HEK293 (cell line): ENCODE measurements around the gene RPS10.

Experiments used
- CTCF ChIA-PET: fragments of 350-600 bp; formaldehyde crosslinking; extraction: SDS; loops from one replicate; lab custom pipeline; 2021; ENCODE audit warnings: antibody characterized with exemption; lab: Yijun Ruan, JAX
- POLR2A ChIA-PET: fragments of 300-600 bp; formaldehyde crosslinking; extraction: SDS; loops from one replicate; lab custom pipeline; 2020; ENCODE audit warnings: antibody characterized with exemption, inconsistent platforms; lab: Yijun Ruan, JAX
- H3K27ac ChIP-seq: fragments of 200-500 bp; sonication (Bioruptor generic); 2 replicates; pipeline ENCODE4 v1.5.1; 2014; ENCODE audit warnings: low read depth, low read length, control low read depth, inconsistent platforms; ENCODE audit errors: extremely low read depth
- H3K36me3 ChIP-seq, 2 experiments: fragments of 200-500 bp in 1 of 2; sonication (Bioruptor generic) in 1 of 2; 1 replicate in 1 of 2; 2 replicates in 1 of 2; pipeline ENCODE4 v1.5.1; 2014 to 2017; ENCODE audit warnings: inconsistent platforms in 2 of 2, low read length in 2 of 2; ENCODE audit not compliant: control insufficient read depth in 2 of 2, insufficient read depth in 1 of 2
- H3K4me1 ChIP-seq: fragments of 200-500 bp; sonication (Bioruptor generic); 2 replicates; pipeline ENCODE4 v1.5.1; 2014; ENCODE audit warnings: mild to moderate bottlenecking, low read length, inconsistent platforms; ENCODE audit not compliant: control insufficient read depth, insufficient read depth
- H3K4me3 ChIP-seq: 2 replicates; pipeline ENCODE4 v1.5.1; 2011; ENCODE audit warnings: low read depth, mild to moderate bottlenecking, control low read depth, low read length, moderate library complexity
- H3K9me3 ChIP-seq: fragments of 200-500 bp; sonication (Bioruptor generic); 2 replicates; pipeline ENCODE4 v1.5.1; 2014; ENCODE audit warnings: low read depth, low read length, inconsistent platforms; ENCODE audit not compliant: control insufficient read depth, insufficient read depth
- EGR2 ChIP-seq: fragments of 450-650 bp; formaldehyde crosslinking; IDR thresholded peaks from 2 replicates; pipeline ENCODE4 v1.5.1; 2016; ENCODE audit warnings: low read depth, missing biosample characterization, missing genetic modification characterization
- FEZF1 ChIP-seq: fragments of 450-650 bp; formaldehyde crosslinking; IDR thresholded peaks from 2 replicates; pipeline ENCODE4 v1.5.1; 2016; ENCODE audit warnings: missing biosample characterization, missing genetic modification characterization
- GLIS1 ChIP-seq: fragments of 450-650 bp; formaldehyde crosslinking; IDR thresholded peaks from 2 replicates; pipeline ENCODE4 v1.5.1; 2016; ENCODE audit warnings: missing biosample characterization, missing genetic modification characterization
- IKZF3 ChIP-seq: fragments of 450-650 bp; IDR thresholded peaks from 2 replicates; pipeline ENCODE4 v1.5.0; 2018; ENCODE audit warnings: missing biosample characterization, mild to moderate bottlenecking, missing genetic modification characterization, moderate library complexity
- KLF1 ChIP-seq: fragments of 450-650 bp; formaldehyde crosslinking; IDR thresholded peaks from 2 replicates; pipeline ENCODE4 v1.5.1; 2016; ENCODE audit warnings: missing biosample characterization, missing genetic modification characterization
- PRDM1 ChIP-seq: fragments of 450-650 bp; formaldehyde crosslinking; IDR thresholded peaks from 2 replicates; pipeline ENCODE4; 2016; ENCODE audit warnings: missing biosample characterization, missing genetic modification characterization
- SP3 ChIP-seq: fragments of 450-650 bp; formaldehyde crosslinking; IDR thresholded peaks from 2 replicates; pipeline ENCODE4 v1.5.1; 2016; ENCODE audit warnings: missing biosample characterization, missing genetic modification characterization
- SP7 ChIP-seq: fragments of 450-650 bp; formaldehyde crosslinking; IDR thresholded peaks from 2 replicates; pipeline ENCODE4 v1.5.1; 2016; ENCODE audit warnings: missing biosample characterization, missing genetic modification characterization
- WT1 ChIP-seq: fragments of 450-650 bp; formaldehyde crosslinking; IDR thresholded peaks from 2 replicates; pipeline ENCODE4 v1.5.1; 2016; ENCODE audit warnings: missing biosample characterization, missing genetic modification characterization
- YY2 ChIP-seq: fragments of 450-650 bp; formaldehyde crosslinking; IDR thresholded peaks from 2 replicates; pipeline ENCODE4 v1.5.1; 2016; ENCODE audit warnings: missing biosample characterization, missing genetic modification characterization
- ZBTB21 ChIP-seq: fragments of 450-650 bp; formaldehyde crosslinking; IDR thresholded peaks from 2 replicates; pipeline ENCODE4 v1.5.1; 2017; ENCODE audit warnings: missing biosample characterization, missing genetic modification characterization
- ZEB2 ChIP-seq: fragments of 450-650 bp; formaldehyde crosslinking; IDR thresholded peaks from 2 replicates; pipeline ENCODE4 v1.5.1; 2016; ENCODE audit warnings: missing biosample characterization, missing genetic modification characterization
- ZFHX2 ChIP-seq: fragments of 450-650 bp; formaldehyde crosslinking; conservative IDR thresholded peaks from 2 replicates; pipeline ENCODE4 v1.5.1; 2016; ENCODE audit warnings: missing biosample characterization, missing genetic modification characterization
- ZFP3 ChIP-seq: fragments of 450-650 bp; formaldehyde crosslinking; IDR thresholded peaks from 2 replicates; pipeline ENCODE4 v1.5.1; 2016; ENCODE audit warnings: low read depth, missing biosample characterization, missing genetic modification characterization
- ZNF121 ChIP-seq: fragments of 450-650 bp; formaldehyde crosslinking; IDR thresholded peaks from 2 replicates; pipeline ENCODE4 v1.5.1; 2016; ENCODE audit warnings: missing biosample characterization, missing genetic modification characterization
- ZNF23 ChIP-seq: fragments of 450-650 bp; formaldehyde crosslinking; IDR thresholded peaks from 2 replicates; pipeline ENCODE4 v1.5.1; 2016; ENCODE audit warnings: missing biosample characterization, missing genetic modification characterization, borderline replicate concordance
- ZNF366 ChIP-seq: fragments of 450-650 bp; formaldehyde crosslinking; conservative IDR thresholded peaks from 2 replicates; pipeline ENCODE4 v1.5.1; 2016; ENCODE audit warnings: missing biosample characterization, missing genetic modification characterization
- ZNF561 ChIP-seq: fragments of 450-650 bp; IDR thresholded peaks from 2 replicates; pipeline ENCODE4 v1.5.1; 2018; ENCODE audit warnings: missing biosample characterization, missing genetic modification characterization, borderline replicate concordance
- ZNF629 ChIP-seq: fragments of 450-650 bp; formaldehyde crosslinking; IDR thresholded peaks from 2 replicates; pipeline ENCODE4 v1.5.1; 2017; ENCODE audit warnings: missing biosample characterization, missing genetic modification characterization
- ZNF664 ChIP-seq: fragments of 450-650 bp; formaldehyde crosslinking; IDR thresholded peaks from 2 replicates; pipeline ENCODE4 v1.5.1; 2016; ENCODE audit warnings: missing biosample characterization, missing genetic modification characterization
- ZNF701 ChIP-seq: fragments of 450-650 bp; formaldehyde crosslinking; IDR thresholded peaks from 2 replicates; pipeline ENCODE4 v1.5.1; 2016; ENCODE audit warnings: missing biosample characterization, missing genetic modification characterization
- ZSCAN16 ChIP-seq: fragments of 450-650 bp; formaldehyde crosslinking; IDR thresholded peaks from 2 replicates; pipeline ENCODE4 v1.5.1; 2016; ENCODE audit warnings: missing biosample characterization, missing genetic modification characterization
- TF ChIP-seq, protein P1 (sequence below): fragments of 450-650 bp; formaldehyde crosslinking; IDR thresholded peaks from 2 replicates; pipeline ENCODE4 v1.5.1; 2017; ENCODE audit warnings: missing biosample characterization, missing genetic modification characterization
- TF ChIP-seq, protein P2 (sequence below): fragments of 450-650 bp; formaldehyde crosslinking; IDR thresholded peaks from 2 replicates; pipeline ENCODE4 v1.5.1; 2016; ENCODE audit warnings: missing biosample characterization, missing genetic modification characterization
- TF ChIP-seq, protein P3 (sequence below): fragments of 450-650 bp; formaldehyde crosslinking; IDR thresholded peaks from 2 replicates; pipeline ENCODE4 v1.5.1; 2016; ENCODE audit warnings: missing biosample characterization, missing genetic modification characterization, low read depth

The RPS10 gene

DNA sequence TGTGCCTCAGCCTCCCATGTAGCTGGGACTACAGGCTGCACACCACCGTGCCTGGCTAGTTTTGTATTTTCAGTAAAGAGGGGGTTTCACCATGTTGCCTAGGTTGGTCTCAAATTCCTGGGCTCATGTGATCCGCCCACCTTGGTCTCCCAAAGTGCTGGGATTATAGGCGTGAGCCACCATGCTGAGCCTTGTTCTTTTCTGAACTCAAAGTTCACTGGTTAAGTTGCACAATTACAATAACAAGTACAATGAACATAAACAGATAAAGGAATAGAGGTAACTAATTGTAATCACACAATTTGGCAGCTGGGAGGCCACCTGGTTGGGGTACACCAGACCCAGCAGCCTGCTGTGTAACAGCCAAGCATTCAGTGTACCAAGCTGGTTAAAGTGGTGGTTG, 40.1 kb downstream of the RPS10 start (continued):
- TF ChIP-seq ZNF664 (tag by site-specific recombination) (no peak), SP3 (tag by site-specific recombination) (no peak), FEZF1 (tag by site-specific recombination) (peak; percentile 49; the same call in 1 of the 2 replicates), ZFHX2 (peak; percentile 73), ZNF561 (no peak), YY2 (tag by site-specific recombination) (no peak)
- TF ChIP-seq, protein P1, sequence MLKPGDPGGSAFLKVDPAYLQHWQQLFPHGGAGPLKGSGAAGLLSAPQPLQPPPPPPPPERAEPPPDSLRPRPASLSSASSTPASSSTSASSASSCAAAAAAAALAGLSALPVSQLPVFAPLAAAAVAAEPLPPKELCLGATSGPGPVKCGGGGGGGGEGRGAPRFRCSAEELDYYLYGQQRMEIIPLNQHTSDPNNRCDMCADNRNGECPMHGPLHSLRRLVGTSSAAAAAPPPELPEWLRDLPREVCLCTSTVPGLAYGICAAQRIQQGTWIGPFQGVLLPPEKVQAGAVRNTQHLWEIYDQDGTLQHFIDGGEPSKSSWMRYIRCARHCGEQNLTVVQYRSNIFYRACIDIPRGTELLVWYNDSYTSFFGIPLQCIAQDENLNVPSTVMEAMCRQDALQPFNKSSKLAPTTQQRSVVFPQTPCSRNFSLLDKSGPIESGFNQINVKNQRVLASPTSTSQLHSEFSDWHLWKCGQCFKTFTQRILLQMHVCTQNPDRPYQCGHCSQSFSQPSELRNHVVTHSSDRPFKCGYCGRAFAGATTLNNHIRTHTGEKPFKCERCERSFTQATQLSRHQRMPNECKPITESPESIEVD (tag by site-specific recombination) = no peak

DNA sequence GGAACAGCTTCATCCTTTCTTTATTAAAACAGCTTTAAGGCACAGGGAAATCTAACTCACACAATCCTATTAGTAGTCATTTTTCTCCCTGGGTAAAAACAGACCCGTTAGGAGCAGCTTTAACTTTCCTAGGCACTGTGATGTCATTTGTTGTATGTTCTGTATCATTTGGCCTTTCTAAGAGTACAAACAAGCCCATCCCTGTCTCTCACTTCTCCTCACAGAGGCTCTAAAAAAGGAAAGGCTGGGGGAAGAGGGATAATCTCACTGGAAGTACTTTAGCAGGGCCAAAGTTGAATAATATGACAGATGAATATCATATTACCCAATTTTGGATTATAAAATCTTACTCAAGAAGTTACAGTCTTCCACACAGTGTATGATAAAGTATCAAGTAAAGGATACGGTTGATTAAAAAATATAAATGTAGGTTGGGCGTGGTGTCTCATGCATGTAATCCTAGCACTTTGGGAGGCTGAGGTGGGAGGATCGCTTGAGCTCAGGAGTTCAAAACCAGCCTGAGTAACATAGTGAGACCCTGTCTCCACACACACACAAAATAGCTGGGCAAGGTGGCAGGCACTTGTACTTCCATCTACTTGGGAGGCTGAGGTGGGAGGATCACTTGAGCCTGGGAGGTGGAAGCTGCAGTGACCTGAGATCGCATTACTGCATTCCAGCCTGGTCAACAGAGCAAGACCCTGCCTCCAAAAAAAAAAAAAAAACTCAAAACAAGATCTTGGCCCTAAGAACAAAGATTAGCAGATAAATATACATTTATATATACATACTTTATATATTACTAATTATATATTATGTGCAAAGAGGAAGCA, 41.3 kb downstream of the RPS10 start:
- TF ChIP-seq EGR2 (tag by site-specific recombination) (0 out of 2 replicates have a peak, but pooled peaks have one; percentile 6), ZFHX2 (no peak), ZNF629 (tag by site-specific recombination) (peak; percentile 44), KLF1 (tag by site-specific recombination) (peak; percentile 27; the same call in 1 of the 2 replicates), ZNF366 (tag by site-specific recombination) (peak; percentile 19; the same call in 1 of the 2 replicates), GLIS1 (tag by site-specific recombination) (peak; percentile 44), PRDM1 (peak; percentile 51; the same call in 1 of the 2 replicates), ZNF121 (tag by site-specific recombination) (peak; percentile 72), ZNF23 (tag by site-specific recombination) (no peak), SP7 (tag by site-specific recombination) (peak; percentile 78), WT1 (tag by site-specific recombination) (peak; percentile 42), ZNF701 (no peak), ZSCAN16 (no peak), ZEB2 (peak; percentile 20; the same call in 1 of the 2 replicates), ZFP3 (tag by site-specific recombination) (no peak), IKZF3 (tag by site-specific recombination) (peak; percentile 42; the same call in 1 of the 2 replicates), ZBTB21 (no peak)
- TF ChIP-seq, protein P2, sequence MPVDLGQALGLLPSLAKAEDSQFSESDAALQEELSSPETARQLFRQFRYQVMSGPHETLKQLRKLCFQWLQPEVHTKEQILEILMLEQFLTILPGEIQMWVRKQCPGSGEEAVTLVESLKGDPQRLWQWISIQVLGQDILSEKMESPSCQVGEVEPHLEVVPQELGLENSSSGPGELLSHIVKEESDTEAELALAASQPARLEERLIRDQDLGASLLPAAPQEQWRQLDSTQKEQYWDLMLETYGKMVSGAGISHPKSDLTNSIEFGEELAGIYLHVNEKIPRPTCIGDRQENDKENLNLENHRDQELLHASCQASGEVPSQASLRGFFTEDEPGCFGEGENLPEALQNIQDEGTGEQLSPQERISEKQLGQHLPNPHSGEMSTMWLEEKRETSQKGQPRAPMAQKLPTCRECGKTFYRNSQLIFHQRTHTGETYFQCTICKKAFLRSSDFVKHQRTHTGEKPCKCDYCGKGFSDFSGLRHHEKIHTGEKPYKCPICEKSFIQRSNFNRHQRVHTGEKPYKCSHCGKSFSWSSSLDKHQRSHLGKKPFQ (tag by site-specific recombination) = no peak
- TF ChIP-seq, protein P3, sequence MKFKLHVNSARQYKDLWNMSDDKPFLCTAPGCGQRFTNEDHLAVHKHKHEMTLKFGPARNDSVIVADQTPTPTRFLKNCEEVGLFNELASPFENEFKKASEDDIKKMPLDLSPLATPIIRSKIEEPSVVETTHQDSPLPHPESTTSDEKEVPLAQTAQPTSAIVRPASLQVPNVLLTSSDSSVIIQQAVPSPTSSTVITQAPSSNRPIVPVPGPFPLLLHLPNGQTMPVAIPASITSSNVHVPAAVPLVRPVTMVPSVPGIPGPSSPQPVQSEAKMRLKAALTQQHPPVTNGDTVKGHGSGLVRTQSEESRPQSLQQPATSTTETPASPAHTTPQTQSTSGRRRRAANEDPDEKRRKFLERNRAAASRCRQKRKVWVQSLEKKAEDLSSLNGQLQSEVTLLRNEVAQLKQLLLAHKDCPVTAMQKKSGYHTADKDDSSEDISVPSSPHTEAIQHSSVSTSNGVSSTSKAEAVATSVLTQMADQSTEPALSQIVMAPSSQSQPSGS (tag by site-specific recombination) = 0 out of 2 replicates have a peak, but pooled peaks have one; percentile 18
- TF ChIP-seq, protein P1 (tag by site-specific recombination) = peak; percentile 55
- TF ChIP-seq, all 188 proteins: peak for 13
- H3K4me3 ChIP-seq = no peak overlapping the region
- H3K36me3 ChIP-seq = peaks cover 0 to 4% of the 10 kb centered on the region in 2 experiments; a peak in 1 of 3 replicates
- peak overlapping the region; percentile 48 for H3K27ac ChIP-seq
- H3K4me1 ChIP-seq = peaks cover 26% of the 10 kb centered on the region
- no peaks in the 10 kb centered on the region for H3K9me3 ChIP-seq
- CTCF ChIA-PET = interaction anchor here (0.6 to 2.4 kb wide), 4 partner anchors 8 to 218 kb away, joined by 3 to 7 read pairs (median 3); no protein-coding TSS in a partner anchor
- POLR2A ChIA-PET = no interaction called here
